Astrocyte of the cerebellum (primary cell): ENCODE measurements around the gene C11orf24.

Experiments used
- DNase-seq: peaks from one replicate; pipeline ENCODE4 v3.0.0-alpha.2; 2011; ENCODE audit warnings: low read depth
- H3K4me3 ChIP-seq: 2 replicates; pipeline ENCODE4 v1.5.1; 2011; ENCODE audit warnings: mild to moderate bottlenecking, low read depth, low read length, moderate library complexity
- in situ Hi-C: cut with HindIII; loops from 2 replicates; pipeline ENCODE4 v1.10.0; 2017; ENCODE audit warnings: low sequenced_read_pairs
- TF ChIP-seq, protein P1 (sequence below): IDR thresholded peaks from 2 replicates; pipeline ENCODE4 v1.5.1; 2012; ENCODE audit warnings: low read length, low read depth, moderate library complexity, mild to moderate bottlenecking; ENCODE audit errors: missing control alignments

Gene C11orf24

DNA sequence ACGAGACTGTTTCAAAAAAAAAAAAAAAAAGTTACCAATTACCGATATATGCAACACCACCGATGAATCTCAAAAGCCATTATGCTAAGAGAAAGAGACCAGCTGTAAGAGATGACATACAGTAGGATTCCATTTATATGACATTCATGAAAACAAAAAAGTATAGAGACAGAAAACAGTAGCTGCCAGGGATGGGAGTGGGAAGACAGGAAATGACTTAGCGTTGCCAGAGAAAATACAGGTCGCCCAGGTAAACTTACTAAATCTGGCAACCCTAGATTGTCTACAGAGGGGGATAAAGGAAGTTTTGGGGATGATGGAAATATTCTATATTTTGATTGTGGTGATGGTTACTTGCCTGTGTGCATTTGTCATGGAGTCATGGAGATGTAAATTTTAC lies 7.9 kb upstream of the C11orf24 start:
- TF ChIP-seq, protein P1, sequence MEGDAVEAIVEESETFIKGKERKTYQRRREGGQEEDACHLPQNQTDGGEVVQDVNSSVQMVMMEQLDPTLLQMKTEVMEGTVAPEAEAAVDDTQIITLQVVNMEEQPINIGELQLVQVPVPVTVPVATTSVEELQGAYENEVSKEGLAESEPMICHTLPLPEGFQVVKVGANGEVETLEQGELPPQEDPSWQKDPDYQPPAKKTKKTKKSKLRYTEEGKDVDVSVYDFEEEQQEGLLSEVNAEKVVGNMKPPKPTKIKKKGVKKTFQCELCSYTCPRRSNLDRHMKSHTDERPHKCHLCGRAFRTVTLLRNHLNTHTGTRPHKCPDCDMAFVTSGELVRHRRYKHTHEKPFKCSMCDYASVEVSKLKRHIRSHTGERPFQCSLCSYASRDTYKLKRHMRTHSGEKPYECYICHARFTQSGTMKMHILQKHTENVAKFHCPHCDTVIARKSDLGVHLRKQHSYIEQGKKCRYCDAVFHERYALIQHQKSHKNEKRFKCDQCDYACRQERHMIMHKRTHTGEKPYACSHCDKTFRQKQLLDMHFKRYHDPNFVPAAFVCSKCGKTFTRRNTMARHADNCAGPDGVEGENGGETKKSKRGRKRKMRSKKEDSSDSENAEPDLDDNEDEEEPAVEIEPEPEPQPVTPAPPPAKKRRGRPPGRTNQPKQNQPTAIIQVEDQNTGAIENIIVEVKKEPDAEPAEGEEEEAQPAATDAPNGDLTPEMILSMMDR, result no peak
- H3K4me3 ChIP-seq, result no peak overlapping the region
- DNase-seq, result no peak
- in situ Hi-C loops, result loop anchor here (5.0 kb wide), 1 partner anchor 47 kb away; no protein-coding TSS in a partner anchor

DNA sequence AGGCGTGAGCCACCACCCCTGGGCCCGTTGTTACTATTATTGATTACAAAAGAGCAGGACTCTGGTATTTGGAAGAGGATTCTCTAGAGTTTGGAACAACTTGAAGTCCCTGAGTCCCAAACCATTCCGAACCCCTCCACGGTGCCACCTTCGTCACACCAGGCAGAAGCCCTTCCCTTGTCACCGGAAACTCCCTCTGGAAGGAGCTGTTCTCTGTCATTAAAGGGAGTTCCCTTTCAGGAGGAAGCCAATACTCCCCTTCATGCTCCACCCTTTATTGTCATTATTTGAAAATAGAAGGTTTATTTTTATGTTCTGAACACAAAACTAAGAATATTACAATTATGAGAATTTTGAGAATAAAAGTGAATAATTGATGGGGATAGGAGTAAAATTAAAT lies 5.1 kb upstream of the C11orf24 start:
- no peak overlapping the region for H3K4me3 ChIP-seq
- in situ Hi-C loops, result loop anchor here (5.0 kb wide), 1 partner anchor 45 kb away; no protein-coding TSS in a partner anchor
- DNase-seq, result no peak
- TF ChIP-seq, protein P1, result no peak

DNA sequence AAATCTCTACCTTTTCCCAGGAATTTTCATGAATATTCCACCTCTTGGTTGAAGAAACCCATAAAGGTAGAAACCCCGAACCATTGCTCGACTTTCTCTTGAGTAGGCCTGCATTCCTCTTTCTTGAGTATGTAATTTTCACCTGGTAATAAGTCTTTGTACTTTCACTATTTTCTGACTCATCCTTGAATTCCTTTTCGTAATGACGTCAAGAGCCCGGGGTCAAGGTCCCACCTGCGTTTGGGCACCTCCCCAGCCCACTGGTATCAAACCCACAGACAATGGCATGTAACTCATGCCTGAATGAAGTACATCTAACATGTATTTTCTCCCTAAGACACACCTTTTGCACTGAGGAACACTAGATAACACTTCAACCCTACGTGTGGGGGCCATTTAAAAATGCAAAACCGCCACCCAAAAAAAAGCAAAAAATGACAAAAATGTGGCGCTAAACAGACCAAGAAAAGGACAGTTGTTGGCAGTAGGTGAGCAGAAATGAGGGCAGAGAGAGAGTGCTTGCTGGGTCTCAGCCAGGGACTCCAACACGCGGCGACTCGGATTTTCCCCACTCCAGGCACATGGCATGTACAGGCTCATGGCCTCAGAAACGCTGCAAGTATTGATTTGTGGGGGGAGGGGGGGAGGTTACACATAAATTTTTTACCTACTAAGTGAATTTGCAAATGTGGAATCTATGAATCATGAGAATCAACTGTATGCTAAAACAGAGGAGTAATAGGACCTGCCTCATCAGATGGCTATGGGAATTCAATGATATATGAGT lies 4.1 kb upstream of the C11orf24 start:
- DNase-seq, result no peak
- H3K4me3 ChIP-seq, result no peak overlapping the region
- in situ Hi-C loops, result loop anchor here (5.0 kb wide), 1 partner anchor 44 kb away; no protein-coding TSS in a partner anchor
- TF ChIP-seq, protein P1, result no peak

DNA sequence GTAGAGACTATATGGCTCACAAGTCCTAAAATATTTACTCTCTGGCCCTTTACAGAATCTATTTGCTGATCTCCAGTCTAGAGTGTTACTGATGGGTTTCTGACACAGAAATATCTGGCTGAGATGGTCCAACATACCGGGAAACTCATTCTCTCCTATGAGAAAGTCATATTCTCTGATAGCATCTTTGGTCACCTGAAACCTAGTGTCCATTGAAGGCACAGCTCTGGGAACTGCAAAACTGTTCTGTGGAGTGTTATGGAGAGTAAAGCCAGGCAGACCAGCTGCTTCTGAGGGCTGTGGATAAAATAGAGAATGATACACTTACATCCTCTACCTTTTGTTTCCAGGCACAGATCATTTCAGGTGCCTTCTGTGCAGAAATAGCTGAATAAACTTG lies 2.5 kb upstream of the C11orf24 start:
- no peak for DNase-seq
- TF ChIP-seq, protein P1, result no peak
- in situ Hi-C loops, result no loop called here
- no peak overlapping the region for H3K4me3 ChIP-seq

DNA sequence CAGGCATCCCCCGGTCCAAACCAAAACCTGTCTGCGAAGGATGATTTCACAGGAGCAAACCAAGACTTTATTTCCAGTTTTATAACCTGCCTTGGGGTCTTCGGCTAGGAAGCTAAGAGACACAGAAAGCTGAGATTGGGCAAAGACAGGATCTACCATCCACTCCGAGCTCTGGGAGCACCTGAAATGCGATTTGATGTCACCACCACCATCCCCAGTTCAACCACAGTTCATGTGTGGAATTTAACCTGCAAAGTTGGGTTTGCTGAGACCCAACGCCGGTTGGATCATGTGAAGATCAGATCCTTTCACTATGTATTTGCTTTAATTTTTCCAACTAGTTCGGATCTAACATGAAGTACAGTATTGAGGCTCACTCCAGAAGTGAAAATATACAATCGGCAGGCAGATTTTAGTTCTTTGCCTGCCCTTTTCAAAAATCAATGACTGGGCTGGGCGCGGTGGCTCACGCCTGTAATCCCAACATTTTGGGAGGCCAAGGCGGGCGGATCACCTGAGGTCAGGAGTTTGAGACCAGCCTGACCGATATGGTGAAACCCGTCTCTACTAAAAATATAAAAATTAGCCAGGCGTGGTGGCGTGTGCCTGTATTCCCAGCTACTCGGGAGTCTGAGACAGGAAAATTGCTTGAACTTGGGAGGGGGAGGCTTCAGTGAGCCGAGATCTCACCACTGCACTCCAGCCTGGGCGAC lies 1.4 kb upstream of the C11orf24 start:
- DNase-seq, result no peak
- in situ Hi-C loops, result no loop called here
- peak overlapping the region; percentile 91 for H3K4me3 ChIP-seq
- TF ChIP-seq, protein P1, result no peak

DNA sequence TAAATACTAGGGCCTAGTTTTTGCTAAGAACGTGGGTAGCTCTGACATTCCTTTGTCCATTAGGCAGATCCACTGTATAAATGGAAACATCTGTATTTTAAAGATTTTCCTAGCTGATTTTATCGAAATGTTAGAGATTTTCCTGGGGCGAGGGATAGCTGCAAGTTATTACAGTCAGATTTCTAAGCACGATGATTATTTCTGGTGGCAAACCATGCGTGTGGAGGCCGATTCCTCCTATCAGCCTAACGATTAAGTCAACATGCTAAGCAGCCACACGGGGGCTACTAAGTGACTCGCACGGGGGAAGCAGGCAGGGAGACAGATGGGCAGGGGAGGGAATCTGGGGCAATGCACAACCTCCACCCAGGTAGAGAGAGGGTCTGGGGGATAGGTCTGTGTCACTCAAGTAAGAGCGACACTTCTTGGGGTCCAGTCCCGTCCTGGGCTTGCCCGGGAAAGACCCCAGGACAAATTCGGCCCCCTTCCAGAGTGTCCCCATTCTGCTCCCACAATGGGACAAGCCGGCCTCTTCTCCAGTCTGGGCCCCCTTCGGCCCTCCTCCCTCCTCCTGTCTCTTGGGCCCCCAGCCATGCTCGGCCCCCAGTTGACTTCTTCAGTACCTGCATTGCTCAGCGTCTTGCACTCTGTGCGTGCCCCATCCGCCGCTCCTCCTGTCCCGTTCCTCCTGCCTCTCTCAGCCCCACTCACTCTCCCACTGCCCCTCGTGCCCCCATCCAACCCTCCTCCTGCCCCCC lies 571 bp downstream of the C11orf24 start:
- TF ChIP-seq, protein P1, result peak; percentile 62
- H3K4me3 ChIP-seq, result peak overlapping the region; percentile 91
- DNase-seq, result peak; percentile 57
- in situ Hi-C loops, result no loop called here
